ENCODE results near the gene TET1.

The TET1 gene

GRCh38 chr10:68665841-68666240 lies 105.7 kb downstream of the TET1 start:
- DNase-seq (ENCODE audit: low read depth in 1 of 2, low spot score in 1 of 2), result peak in 1 of 2 experiments; percentile 11
- Histone ChIP-seq H3K27me3 (ENCODE audit: insufficient read depth, poor library complexity, severe bottlenecking) (no peaks in the 10 kb centered on the region), H3K4me3 (replicated peaks; ENCODE audit: insufficient read depth, low read length) (no peak overlapping the region), H3K27ac (replicated peaks) (no peak overlapping the region)
- no peak for TF ChIP-seq REST (IDR thresholded peaks at IDR 0.05; ENCODE audit: insufficient replicate concordance, low read depth)
- no peak for TF ChIP-seq GABPA (IDR thresholded peaks at IDR 0.05; ENCODE audit: low read depth)
- no peak for TF ChIP-seq SPI1 (IDR thresholded peaks at IDR 0.05; ENCODE audit: borderline replicate concordance, low read depth)
- no peak for TF ChIP-seq POLR2AphosphoS5 (IDR thresholded peaks at IDR 0.05; ENCODE audit: low read depth)
- no peak for TF ChIP-seq CTCF (IDR thresholded peaks at IDR 0.05; ENCODE audit: insufficient read depth, low read length)

- Histone ChIP-seq H3K27me3 (ENCODE audit: insufficient read depth, poor library complexity, severe bottlenecking) (no peaks in the 10 kb centered on the region), H3K27ac (replicated peaks) (no peak overlapping the region), H3K4me3 (replicated peaks; ENCODE audit: insufficient read depth, low read length) (no peak overlapping the region)
- DNase-seq (ENCODE audit: low read depth in 1 of 2, low spot score in 1 of 2), result no peak
- no peak for TF ChIP-seq POLR2AphosphoS5 (IDR thresholded peaks at IDR 0.05; ENCODE audit: low read depth)
- no peak for TF ChIP-seq REST (IDR thresholded peaks at IDR 0.05; ENCODE audit: insufficient replicate concordance, low read depth)
- no peak for TF ChIP-seq GABPA (IDR thresholded peaks at IDR 0.05; ENCODE audit: low read depth)
- no peak for TF ChIP-seq SPI1 (IDR thresholded peaks at IDR 0.05; ENCODE audit: borderline replicate concordance, low read depth)
- no peak for TF ChIP-seq CTCF (IDR thresholded peaks at IDR 0.05; ENCODE audit: insufficient read depth, low read length)
These were observed 106.2 kb downstream of the TET1 start for GRCh38 chr10:68666280-68666760.

GRCh38 chr10:68668231-68668630 lies 108.1 kb downstream of the TET1 start:
- TF ChIP-seq POLR2AphosphoS5 (IDR thresholded peaks at IDR 0.05; ENCODE audit: low read depth) (no peak), SPI1 (IDR thresholded peaks at IDR 0.05; ENCODE audit: borderline replicate concordance, low read depth) (no peak), CTCF (IDR thresholded peaks at IDR 0.05; ENCODE audit: insufficient read depth, low read length) (no peak), GABPA (IDR thresholded peaks at IDR 0.05; ENCODE audit: low read depth) (no peak), REST (IDR thresholded peaks at IDR 0.05; ENCODE audit: insufficient replicate concordance, low read depth) (no peak)
- Histone ChIP-seq H3K27ac (replicated peaks) (no peak overlapping the region), H3K4me3 (replicated peaks; ENCODE audit: insufficient read depth, low read length) (no peak overlapping the region), H3K27me3 (ENCODE audit: insufficient read depth, poor library complexity, severe bottlenecking) (no peaks in the 10 kb centered on the region)
- no peak for DNase-seq (ENCODE audit: low read depth in 1 of 2, low spot score in 1 of 2)

Data from HL-60 (cell line).